ENCODE results near the gene HSD3B7.

The HSD3B7 gene

GRCh38 chr16:31002250-31002700, 17.3 kb downstream of the HSD3B7 start:
- no peak for DNase-seq (ENCODE audit: low read depth)
- TF ChIP-seq CTCF (conservative IDR thresholded peaks at IDR 0.05; ENCODE audit: low read length): no peak
- H3K4me3 ChIP-seq (ENCODE audit: low read length): no peak overlapping the region

- H3K4me3 ChIP-seq (ENCODE audit: low read length): no peak overlapping the region
- no peak for DNase-seq (ENCODE audit: low read depth)
- no peak for TF ChIP-seq CTCF (conservative IDR thresholded peaks at IDR 0.05; ENCODE audit: low read length)
Measured at GRCh38 chr16:31002862-31003341, 17.9 kb downstream of the HSD3B7 start.

GRCh38 chr16:31003744-31004143, 18.7 kb downstream of the HSD3B7 start:
- no peak for TF ChIP-seq CTCF (conservative IDR thresholded peaks at IDR 0.05; ENCODE audit: low read length)
- no peak for DNase-seq (ENCODE audit: low read depth)
- H3K4me3 ChIP-seq (ENCODE audit: low read length): no peak overlapping the region

- DNase-seq (ENCODE audit: low read depth): no peak
- TF ChIP-seq CTCF (conservative IDR thresholded peaks at IDR 0.05; ENCODE audit: low read length): no peak
- no peak overlapping the region for H3K4me3 ChIP-seq (ENCODE audit: low read length)
Measured at GRCh38 chr16:31004658-31005057, 19.7 kb downstream of the HSD3B7 start.

GRCh38 chr16:31005350-31006085, 20.5 kb downstream of the HSD3B7 start:
- TF ChIP-seq CTCF (conservative IDR thresholded peaks at IDR 0.05; ENCODE audit: low read length): no peak
- H3K4me3 ChIP-seq (ENCODE audit: low read length): no peak overlapping the region
- DNase-seq (ENCODE audit: low read depth): no peak

GRCh38 chr16:31006086-31006385, 21.0 kb downstream of the HSD3B7 start:
- no peak overlapping the region for H3K4me3 ChIP-seq (ENCODE audit: low read length)
- DNase-seq (ENCODE audit: low read depth): no peak
- TF ChIP-seq CTCF (conservative IDR thresholded peaks at IDR 0.05; ENCODE audit: low read length): no peak

GRCh38 chr16:31006589-31006988, 21.6 kb downstream of the HSD3B7 start:
- no peak for DNase-seq (ENCODE audit: low read depth)
- TF ChIP-seq CTCF (conservative IDR thresholded peaks at IDR 0.05; ENCODE audit: low read length): no peak
- no peak overlapping the region for H3K4me3 ChIP-seq (ENCODE audit: low read length)

Data from AG10803 (cell line).